PC-9 (cell line): Measurements from ENCODE around the gene CCDC167. TPM values are rescaled to one million over a fixed set of nuclear protein-coding genes. Genes with fewer than 3 reads are reported as not detected.

Experiments used
- BruUV-seq: library from RNA; stranded (reverse); fragments of 400-500 nt; replicated peaks from 2 replicates; lab custom pipeline; 2021; lab: Mats Ljungman, UMichigan
- CTCF ChIA-PET: fragments of 300-600 bp; sonication (Branson Sonifier 250); formaldehyde crosslinking; loops from one replicate; lab custom pipeline; 2022; ENCODE audit warnings: antibody characterized with exemption; lab: Charles Lee
- POLR2A ChIA-PET: fragments of 300-600 bp; sonication (Branson Sonifier 250); formaldehyde crosslinking; loops from one replicate; lab custom pipeline; 2022; ENCODE audit warnings: antibody characterized with exemption; ENCODE audit not compliant: unreplicated experiment; lab: Charles Lee
- DNase-seq, 2 experiments: peaks; one replicate each; pipeline versions ENCODE4 v3.0.0 to v3.0.0-alpha.2; 2015 to 2022; ENCODE audit warnings: mixed read lengths in 1 of 2
- H2AFZ ChIP-seq: fragments of 200-600 bp; sonication (generic); 2 replicates; pipeline ENCODE4 v1.8.1; 2017; ENCODE audit warnings: antibody characterized with exemption
- H3F3A ChIP-seq: fragments of 200-600 bp; sonication (generic); 2 replicates; pipeline ENCODE4 v1.8.1; 2017; ENCODE audit warnings: antibody characterized with exemption, mild to moderate bottlenecking, low read depth; ENCODE audit not compliant: insufficient read depth
- H3K27ac ChIP-seq: fragments of 200-600 bp; sonication (generic); 2 replicates; pipeline ENCODE4 v1.6.1; 2016; ENCODE audit warnings: mixed run types
- H3K27me3 ChIP-seq: fragments of 200-600 bp; sonication (generic); 2 replicates; pipeline ENCODE4 v1.6.1; 2016; ENCODE audit warnings: low read depth, mixed run types; ENCODE audit not compliant: insufficient read depth
- H3K36me3 ChIP-seq: fragments of 200-600 bp; sonication (generic); 2 replicates; pipeline ENCODE4 v1.6.1; 2016; ENCODE audit warnings: low read depth, mixed run types
- H3K4me1 ChIP-seq: fragments of 200-600 bp; sonication (generic); replicated peaks from 2 replicates; pipeline ENCODE4 v1.6.1; 2016; ENCODE audit warnings: mixed run types; ENCODE audit not compliant: insufficient read depth
- H3K4me2 ChIP-seq: fragments of 200-600 bp; sonication (generic); 2 replicates; pipeline ENCODE4 v1.6.1; 2017; ENCODE audit warnings: mixed run types
- H3K4me3 ChIP-seq: fragments of 200-600 bp; sonication (generic); 2 replicates; pipeline ENCODE4 v1.6.1; 2016; ENCODE audit warnings: mixed run types
- H3K79me2 ChIP-seq: fragments of 200-600 bp; sonication (generic); 2 replicates; pipeline ENCODE4 v1.6.1; 2017; ENCODE audit warnings: low read depth, mixed run types
- H3K9me2 ChIP-seq: fragments of 200-600 bp; sonication (generic); 2 replicates; pipeline ENCODE4 v1.8.1; 2017; ENCODE audit warnings: mild to moderate bottlenecking; ENCODE audit not compliant: insufficient read depth
- H3K9me3 ChIP-seq: fragments of 200-600 bp; sonication (generic); 2 replicates; pipeline ENCODE4 v1.8.1; 2016; ENCODE audit warnings: low read depth; ENCODE audit not compliant: insufficient read depth
- H4K20me1 ChIP-seq: fragments of 200-600 bp; sonication (generic); 2 replicates; pipeline ENCODE4 v1.8.1; 2017; ENCODE audit not compliant: insufficient read depth
- EZH2 ChIP-seq: fragments of 200-600 bp; sonication (generic); IDR thresholded peaks from 2 replicates; pipeline ENCODE4 v1.8.0; 2017; ENCODE audit warnings: antibody characterized with exemption, low read depth
- intact Hi-C: fragments of 100-400 bp; cut with micrococcal nuclease; formaldehyde crosslinking; loops from one replicate; pipeline ENCODE4 v1.10.0; 2022; ENCODE audit not compliant: unreplicated experiment
- total RNA-seq: library from RNA; stranded (reverse); gene quantifications from 2 replicates; pipeline ENCODE4 v1.2.3, GENCODE V29; 2021
- TF ChIP-seq, protein P1 (sequence below): fragments of 200-600 bp; sonication (generic); conservative IDR thresholded peaks from 2 replicates; pipeline ENCODE4 v1.6.1; 2017; ENCODE audit warnings: mixed run types, antibody characterized with exemption, mild to moderate bottlenecking, moderate library complexity

The CCDC167 gene
- total RNA-seq, 1 experiment from 2014 or later: 29.4 TPM

- intact Hi-C loops: no loop called here
- Histone ChIP-seq H3K9me3 (no peaks in the 10 kb centered on the region), H3K27me3 (0 out of 2 replicates have a peak, but pooled peaks cover 6% of the 10 kb centered on the region), H2AFZ (no peak overlapping the region), H3K79me2 (no peaks in the 10 kb centered on the region), H4K20me1 (no peaks in the 10 kb centered on the region), H3K4me2 (peak overlapping the region; percentile 47), H3K9me2 (no peaks in the 10 kb centered on the region), H3K4me1 (peaks cover 17% of the 10 kb centered on the region), H3K4me3 (no peak overlapping the region; the same call in 1 of the 2 replicates), H3K27ac (no peak overlapping the region), H3K36me3 (no peaks in the 10 kb centered on the region), H3F3A (peaks cover 11% of the 10 kb centered on the region; the same call in 1 of the 2 replicates)
- no TSS peak for BruUV-seq
- peak; percentile 69 to 84 for DNase-seq
- ChIA-PET POLR2A (interaction anchor here (0.6 to 0.7 kb wide), 5 partner anchors 66 to 1654 kb away, joined by 3 to 5 read pairs (median 3); no protein-coding TSS in a partner anchor), CTCF (interaction anchor here (0.6 to 0.7 kb wide), 2 partner anchors 208 to 930 kb away, joined by 3 to 5 read pairs; no protein-coding TSS in a partner anchor)
- TF ChIP-seq, protein P1, sequence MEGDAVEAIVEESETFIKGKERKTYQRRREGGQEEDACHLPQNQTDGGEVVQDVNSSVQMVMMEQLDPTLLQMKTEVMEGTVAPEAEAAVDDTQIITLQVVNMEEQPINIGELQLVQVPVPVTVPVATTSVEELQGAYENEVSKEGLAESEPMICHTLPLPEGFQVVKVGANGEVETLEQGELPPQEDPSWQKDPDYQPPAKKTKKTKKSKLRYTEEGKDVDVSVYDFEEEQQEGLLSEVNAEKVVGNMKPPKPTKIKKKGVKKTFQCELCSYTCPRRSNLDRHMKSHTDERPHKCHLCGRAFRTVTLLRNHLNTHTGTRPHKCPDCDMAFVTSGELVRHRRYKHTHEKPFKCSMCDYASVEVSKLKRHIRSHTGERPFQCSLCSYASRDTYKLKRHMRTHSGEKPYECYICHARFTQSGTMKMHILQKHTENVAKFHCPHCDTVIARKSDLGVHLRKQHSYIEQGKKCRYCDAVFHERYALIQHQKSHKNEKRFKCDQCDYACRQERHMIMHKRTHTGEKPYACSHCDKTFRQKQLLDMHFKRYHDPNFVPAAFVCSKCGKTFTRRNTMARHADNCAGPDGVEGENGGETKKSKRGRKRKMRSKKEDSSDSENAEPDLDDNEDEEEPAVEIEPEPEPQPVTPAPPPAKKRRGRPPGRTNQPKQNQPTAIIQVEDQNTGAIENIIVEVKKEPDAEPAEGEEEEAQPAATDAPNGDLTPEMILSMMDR: no peak
- no peak for TF ChIP-seq EZH2
These were observed 16.6 kb upstream of the CCDC167 start for GRCh38 chr6:37516076-37516919.

GRCh38 chr6:37515712-37516075, 16.0 kb upstream of the CCDC167 start:
- no TSS peak for BruUV-seq
- Histone ChIP-seq H3K9me2 (no peaks in the 10 kb centered on the region), H3K4me1 (peaks cover 17% of the 10 kb centered on the region), H3K27me3 (0 out of 2 replicates have a peak, but pooled peaks cover 6% of the 10 kb centered on the region), H2AFZ (no peak overlapping the region), H3K36me3 (no peaks in the 10 kb centered on the region), H3F3A (peaks cover 11% of the 10 kb centered on the region; the same call in 1 of the 2 replicates), H3K79me2 (no peaks in the 10 kb centered on the region), H3K4me3 (no peak overlapping the region; the same call in 1 of the 2 replicates), H3K27ac (no peak overlapping the region), H3K9me3 (no peaks in the 10 kb centered on the region), H3K4me2 (peak overlapping the region; percentile 47), H4K20me1 (no peaks in the 10 kb centered on the region)
- ChIA-PET CTCF (interaction anchor here (0.6 kb wide), 1 partner anchor 931 kb away, joined by 5 read pairs; no protein-coding TSS in a partner anchor), POLR2A (interaction anchor here (0.6 to 0.7 kb wide), 3 partner anchors 257 to 1654 kb away, joined by 3 to 5 read pairs (median 4); no protein-coding TSS in a partner anchor)
- no peak for TF ChIP-seq EZH2
- TF ChIP-seq, protein P1: no peak
- no peak for DNase-seq
- intact Hi-C loops: no loop called here

- no peaks in the 10 kb centered on the region for H4K20me1 ChIP-seq
- no peak overlapping the region for H2AFZ ChIP-seq
- peak overlapping the region; percentile 5; the same call in 1 of the 2 replicates for H3K4me2 ChIP-seq
- H3F3A ChIP-seq: peaks cover 11% of the 10 kb centered on the region; the same call in 1 of the 2 replicates
- H3K36me3 ChIP-seq: no peaks in the 10 kb centered on the region
- no peak overlapping the region for H3K4me3 ChIP-seq
- intact Hi-C loops: no loop called here
- 0 out of 2 replicates have a peak, but pooled peaks cover 6% of the 10 kb centered on the region for H3K27me3 ChIP-seq
- peak in 1 of 2 experiments; percentile 27 for DNase-seq
- no TSS peak for BruUV-seq
- POLR2A ChIA-PET: interaction anchor here (0.6 to 0.7 kb wide), 2 partner anchors 190 to 509 kb away, joined by 3 to 4 read pairs; no protein-coding TSS in a partner anchor
- TF ChIP-seq, protein P1: no peak
- no peak for TF ChIP-seq EZH2
- H3K4me1 ChIP-seq: peaks cover 17% of the 10 kb centered on the region
- CTCF ChIA-PET: no interaction called here
- H3K79me2 ChIP-seq: no peaks in the 10 kb centered on the region
- no peak overlapping the region for H3K27ac ChIP-seq
- H3K9me3 ChIP-seq: no peaks in the 10 kb centered on the region
- no peaks in the 10 kb centered on the region for H3K9me2 ChIP-seq
These were observed 15.1 kb upstream of the CCDC167 start for GRCh38 chr6:37514837-37515236.
